A673 (cell line): Measurements from ENCODE around the gene RETREG2. TPM values are rescaled to one million over a fixed set of nuclear protein-coding genes. Genes with fewer than 3 reads are reported as not detected.
A peak's percentile ranks its signal among the peaks of the same experiment; 100 is the strongest.

Experiments used
- BruUV-seq: library from RNA; stranded (reverse); fragments of 400-500 nt; replicated peaks from 2 replicates; lab custom pipeline; 2021; lab: Mats Ljungman, UMichigan
- CTCF ChIA-PET: fragments of 300-600 bp; sonication (Branson Sonifier 250); formaldehyde crosslinking; loops from one replicate; lab custom pipeline; 2022; ENCODE audit warnings: antibody characterized with exemption; lab: Charles Lee
- POLR2A ChIA-PET: fragments of 300-600 bp; sonication (Branson Sonifier 250); formaldehyde crosslinking; loops from one replicate; lab custom pipeline; 2022; ENCODE audit warnings: antibody characterized with exemption; ENCODE audit not compliant: low non-redundant PET; lab: Charles Lee
- DNase-seq: peaks from one replicate; pipeline ENCODE4 v3.0.0-alpha.2; 2015; ENCODE audit warnings: low spot score
- H3K27ac ChIP-seq: fragments of 200-600 bp; sonication (generic); 2 replicates; pipeline ENCODE4 v1.5.1; 2016; ENCODE audit warnings: mixed run types, low read depth, mild to moderate bottlenecking, mixed read lengths, antibody characterized with exemption, low read length; ENCODE audit not compliant: poor library complexity, severe bottlenecking
- H3K27me3 ChIP-seq: fragments of 200-600 bp; sonication (generic); replicated peaks from 2 replicates; pipeline ENCODE4 v1.6.1; 2017; ENCODE audit warnings: mixed run types, low read depth, mild to moderate bottlenecking, mixed read lengths, antibody characterized with exemption, low read length; ENCODE audit not compliant: insufficient read depth, poor library complexity
- H3K36me3 ChIP-seq: fragments of 200-600 bp; sonication (generic); 2 replicates; pipeline ENCODE4 v1.6.1; 2016; ENCODE audit warnings: mixed run types, mild to moderate bottlenecking, mixed read lengths, antibody characterized with exemption, low read length; ENCODE audit not compliant: insufficient read depth, poor library complexity, severe bottlenecking
- H3K4me1 ChIP-seq: fragments of 200-600 bp; sonication (generic); 2 replicates; pipeline ENCODE4 v1.6.1; 2017; ENCODE audit warnings: mixed run types, mild to moderate bottlenecking, mixed read lengths, antibody characterized with exemption, low read length; ENCODE audit not compliant: insufficient read depth, poor library complexity, severe bottlenecking
- H3K4me3 ChIP-seq: fragments of 200-600 bp; sonication (generic); 2 replicates; pipeline ENCODE4 v1.5.1; 2016; ENCODE audit warnings: low read depth, mixed run types, mild to moderate bottlenecking, mixed read lengths, low read length; ENCODE audit not compliant: poor library complexity, severe bottlenecking
- H3K9me3 ChIP-seq: fragments of 200-600 bp; sonication (generic); 2 replicates; pipeline ENCODE4 v1.6.1; 2016; ENCODE audit warnings: mixed run types, low read depth, mild to moderate bottlenecking, mixed read lengths, antibody characterized with exemption, low read length; ENCODE audit not compliant: poor library complexity, severe bottlenecking
- CTCF ChIP-seq: fragments of 300-800, 200-600 bp; sonication (generic); conservative IDR thresholded peaks from 2 replicates; pipeline ENCODE4 v1.5.1; 2017; ENCODE audit warnings: low read depth, mild to moderate bottlenecking, antibody characterized with exemption, low read length, moderate library complexity, mixed read lengths
- EZH2 ChIP-seq: fragments of 200-600 bp; sonication (generic); IDR thresholded peaks from 2 replicates; pipeline ENCODE4 v1.6.1; 2017; ENCODE audit warnings: borderline replicate concordance, low read depth, mild to moderate bottlenecking, mixed read lengths, antibody characterized with exemption, low read length; ENCODE audit not compliant: poor library complexity, severe bottlenecking
- intact Hi-C: fragments of 100-400 bp; cut with micrococcal nuclease; formaldehyde crosslinking; loops from one replicate; pipeline ENCODE4 v1.10.0; 2022; ENCODE audit not compliant: unreplicated experiment
- total RNA-seq: library from RNA; stranded (reverse); gene quantifications from 2 replicates; pipeline ENCODE4 v1.2.3, GENCODE V29; 2021

The RETREG2 gene
- total RNA-seq, 1 experiment from 2014 or later: 59.0 TPM

- ChIA-PET POLR2A (no interaction called here), CTCF (interaction anchor here (1.0 kb wide), 1 partner anchor 13 kb away, joined by 5 read pairs; no protein-coding TSS in a partner anchor)
- Histone ChIP-seq H3K4me3 (no peak overlapping the region), H3K27ac (no peak overlapping the region), H3K9me3 (no peaks in the 10 kb centered on the region), H3K27me3 (no peaks in the 10 kb centered on the region), H3K4me1 (peaks cover 4% of the 10 kb centered on the region), H3K36me3 (no peaks in the 10 kb centered on the region)
- no peak for DNase-seq
- no peak for TF ChIP-seq CTCF
- intact Hi-C loops: loop anchor here (5.0 to 10.0 kb wide), 3 partner anchors 86 to 304 kb away; partner anchors contain the start of gene WNT6
- BruUV-seq: no TSS peak
These were observed 19.5 kb upstream of the RETREG2 start for GRCh38 chr2:219158586-219158985.

- Histone ChIP-seq H3K4me3 (peak overlapping the region; percentile 68), H3K27ac (peak overlapping the region; percentile 89), H3K4me1 (peaks cover 4% of the 10 kb centered on the region), H3K36me3 (no peaks in the 10 kb centered on the region), H3K27me3 (no peaks in the 10 kb centered on the region), H3K9me3 (no peaks in the 10 kb centered on the region)
- ChIA-PET CTCF (interaction anchor here (1.0 kb wide), 1 partner anchor 135 kb away, joined by 4 read pairs; no protein-coding TSS in a partner anchor), POLR2A (no interaction called here)
- intact Hi-C loops: loop anchor here (1.0 to 10.0 kb wide), 7 partner anchors 87 to 305 kb away; partner anchors contain the start of genes DNAJB2 and WNT6
- TSS peak; percentile 47 for BruUV-seq
- no peak for DNase-seq
- no peak for TF ChIP-seq EZH2
- no peak for TF ChIP-seq CTCF
These were observed 18.3 kb upstream of the RETREG2 start for GRCh38 chr2:219159771-219160185.

- TF ChIP-seq CTCF: peak; percentile 98
- TF ChIP-seq EZH2: no peak
- H3K4me3 ChIP-seq: peak within 1 kb of the TSS; percentile 68
- no peaks in the 10 kb centered on the region for H3K36me3 ChIP-seq
- H3K27me3 ChIP-seq: no peaks in the 10 kb centered on the region
- H3K4me1 ChIP-seq: peaks cover 4% of the 10 kb centered on the region
- peak; percentile 92 for DNase-seq
- no TSS peak for BruUV-seq
- H3K27ac ChIP-seq: peak within 1 kb of the TSS; percentile 89
- intact Hi-C loops: loop anchor here (1.0 to 5.0 kb wide), 4 partner anchors 117 to 192 kb away; partner anchors contain the start of gene DNAJB2
- ChIA-PET POLR2A (no interaction called here), CTCF (interaction anchor here (0.6 to 1.0 kb wide), 2 partner anchors 99 to 135 kb away, joined by 4 read pairs; no protein-coding TSS in a partner anchor)
- H3K9me3 ChIP-seq: no peaks in the 10 kb centered on the region
These were observed 17.7 kb upstream of the RETREG2 start, which contains the start of gene NHEJ1 for GRCh38 chr2:219160186-219161017. NHEJ1 (minus strand) TSS chr2:219160815; CDS start chr2:219158362, 2,453 bp downstream.
